Measurements from ENCODE around the gene MAP2.
"Not testable (repeated sequence)": the region's sequence is repeated elsewhere in the genome, so short reads cannot be mapped to it uniquely, and the experiment has no call there.

MAP2 gene

GRCh38 chr2:209592106-209592505 lies 168.3 kb downstream of the MAP2 start:
- no peak for DNase-seq (ENCODE audit: low read depth)

- DNase-seq (ENCODE audit: low read depth) = no peak
Measured at GRCh38 chr2:209593930-209594329, 170.1 kb downstream of the MAP2 start.

GRCh38 chr2:209596262-209596661 lies 172.4 kb downstream of the MAP2 start:
- no peak for DNase-seq (ENCODE audit: low read depth)

- not testable (repeated sequence) for DNase-seq (ENCODE audit: low read depth)
Measured at GRCh38 chr2:209598227-209598626, 174.4 kb downstream of the MAP2 start.

GRCh38 chr2:209600341-209601171 lies 176.7 kb downstream of the MAP2 start:
- DNase-seq (ENCODE audit: low read depth) = no peak

GRCh38 chr2:209601497-209601896 lies 177.7 kb downstream of the MAP2 start:
- DNase-seq (ENCODE audit: low read depth) = no peak

- DNase-seq (ENCODE audit: low read depth) = no peak
Measured at GRCh38 chr2:209602259-209602658, 178.4 kb downstream of the MAP2 start.

- DNase-seq (ENCODE audit: low read depth) = no peak
Measured at GRCh38 chr2:209609531-209609930, 185.7 kb downstream of the MAP2 start.

- no peak for DNase-seq (ENCODE audit: low read depth)
Measured at GRCh38 chr2:209610631-209611030, 186.8 kb downstream of the MAP2 start.

- DNase-seq (ENCODE audit: low read depth) = no peak
Measured at GRCh38 chr2:209613649-209614305, 189.9 kb downstream of the MAP2 start.

GRCh38 chr2:209614690-209615369 lies 191.0 kb downstream of the MAP2 start:
- no peak for DNase-seq (ENCODE audit: low read depth)

GRCh38 chr2:209619782-209620181 lies 195.9 kb downstream of the MAP2 start:
- no peak for DNase-seq (ENCODE audit: low read depth)

GRCh38 chr2:209624192-209624938 lies 200.5 kb downstream of the MAP2 start:
- no peak for DNase-seq (ENCODE audit: low read depth)

- DNase-seq (ENCODE audit: low read depth) = peak; percentile 41
Measured at GRCh38 chr2:209629597-209629996, 205.8 kb downstream of the MAP2 start.

- DNase-seq (ENCODE audit: low read depth) = no peak
Measured at GRCh38 chr2:209633911-209634310, 210.1 kb downstream of the MAP2 start.

GRCh38 chr2:209636076-209636475 lies 212.2 kb downstream of the MAP2 start:
- no peak for DNase-seq (ENCODE audit: low read depth)

- no peak for DNase-seq (ENCODE audit: low read depth)
Measured at GRCh38 chr2:209637293-209637692, 213.4 kb downstream of the MAP2 start.

- peak; percentile 13 for DNase-seq (ENCODE audit: low read depth)
Measured at GRCh38 chr2:209638346-209638745, 214.5 kb downstream of the MAP2 start.

- DNase-seq (ENCODE audit: low read depth) = no peak
Measured at GRCh38 chr2:209640358-209640757, 216.5 kb downstream of the MAP2 start.

GRCh38 chr2:209642146-209642820 lies 218.4 kb downstream of the MAP2 start:
- DNase-seq (ENCODE audit: low read depth) = no peak

- DNase-seq (ENCODE audit: low read depth) = no peak
Measured at GRCh38 chr2:209644842-209645241, 221.0 kb downstream of the MAP2 start.

- peak; percentile 54 for DNase-seq (ENCODE audit: low read depth)
Measured at GRCh38 chr2:209648714-209649113, 224.9 kb downstream of the MAP2 start.
